GM20000 (cell line): Measurements from ENCODE around the gene FOXL3.

ENCODE experiments used
- DNase-seq: peaks from one replicate; pipeline ENCODE4 v3.0.0; 2012; ENCODE audit warnings: low spot score
- CTCF ChIP-seq: IDR thresholded peaks from 2 replicates; pipeline ENCODE4 v1.5.1; 2012; ENCODE audit warnings: mild to moderate bottlenecking, control low read depth; ENCODE audit errors: extremely low read depth, missing control alignments

Gene FOXL3

GRCh38 chr7:324011-324410, 34.0 kb downstream of the FOXL3 start:
- TF ChIP-seq CTCF = no peak
- DNase-seq = no peak

- no peak for TF ChIP-seq CTCF
- DNase-seq = no peak
Observed at GRCh38 chr7:325051-325798, 35.3 kb downstream of the FOXL3 start.

- DNase-seq = no peak
- TF ChIP-seq CTCF = no peak
Observed at GRCh38 chr7:325811-326210, 35.8 kb downstream of the FOXL3 start.

- TF ChIP-seq CTCF = no peak
- no peak for DNase-seq
Observed at GRCh38 chr7:326273-326672, 36.3 kb downstream of the FOXL3 start.

GRCh38 chr7:326809-327232, 36.9 kb downstream of the FOXL3 start:
- no peak for DNase-seq

GRCh38 chr7:327233-327931, 37.4 kb downstream of the FOXL3 start:
- no peak for DNase-seq
- no peak for TF ChIP-seq CTCF

More at GRCh38 chr7:326809-327232, 36.9 kb downstream of the FOXL3 start:
- no peak for TF ChIP-seq CTCF

GRCh38 chr7:327991-328702, 38.2 kb downstream of the FOXL3 start:
- DNase-seq = no peak
- TF ChIP-seq CTCF = no peak
